Measurements from ENCODE around the gene FAT4.

Gene FAT4

GRCh38 chr4:125359960-125360634 is 45.3 kb downstream of the FAT4 start (continued):
- TF ChIP-seq ZBTB8A (tag by site-specific recombination; IDR thresholded peaks at IDR 0.05) (no peak), KLF9 (tag by site-specific recombination; IDR thresholded peaks at IDR 0.05; ENCODE audit: low read depth) (no peak), ZNF645 (tag by site-specific recombination; IDR thresholded peaks at IDR 0.05) (no peak), ZNF274 (IDR thresholded peaks at IDR 0.05; ENCODE audit: low read length) (no peak), ZNF274 (tag by site-specific recombination; IDR thresholded peaks at IDR 0.05; ENCODE audit: borderline replicate concordance) (no peak), OVOL3 (tag by site-specific recombination; IDR thresholded peaks at IDR 0.05) (0 out of 2 replicates have a peak, but pooled peaks have one; percentile 47), PRDM4 (tag by site-specific recombination; IDR thresholded peaks at IDR 0.05) (0 out of 2 replicates have a peak, but pooled peaks have one; percentile 15), WT1 (tag by site-specific recombination; IDR thresholded peaks at IDR 0.05) (peak; percentile 95), ZEB2 (tag by site-specific recombination; IDR thresholded peaks at IDR 0.05) (peak; percentile 71), ZNF354C (tag by site-specific recombination; IDR thresholded peaks at IDR 0.05; ENCODE audit: borderline replicate concordance, low read depth) (no peak), GLI2 (tag by site-specific recombination; IDR thresholded peaks at IDR 0.05; ENCODE audit: borderline replicate concordance, low read depth) (peak; percentile 75; the same call in 1 of the 2 replicates), REST (tag by site-specific recombination; IDR thresholded peaks at IDR 0.05) (no peak), AEBP2 (tag by site-specific recombination; IDR thresholded peaks at IDR 0.05; ENCODE audit: borderline replicate concordance) (no peak), GFI1B (tag by site-specific recombination; IDR thresholded peaks at IDR 0.05) (no peak), ZNF335 (tag by site-specific recombination; conservative IDR thresholded peaks at IDR 0.05) (0 out of 2 replicates have a peak, but pooled peaks have one; percentile 22), GLIS1 (tag by site-specific recombination; IDR thresholded peaks at IDR 0.05) (no peak), MZF1 (tag by site-specific recombination; IDR thresholded peaks at IDR 0.05; ENCODE audit: borderline replicate concordance) (0 out of 2 replicates have a peak, but pooled peaks have one; percentile 43), MYNN (tag by site-specific recombination; IDR thresholded peaks at IDR 0.05; ENCODE audit: borderline replicate concordance) (no peak), INSM2 (tag by site-specific recombination; IDR thresholded peaks at IDR 0.05) (no peak), ATF2 (tag by site-specific recombination; IDR thresholded peaks at IDR 0.05; ENCODE audit: low read depth) (peak; percentile 59), BCL11B (tag by site-specific recombination; IDR thresholded peaks at IDR 0.05; ENCODE audit: low read depth) (no peak)

Data from HEK293 (cell line).